A172 (cell line): Measurements from ENCODE around the gene CATSPERB. TPM values are rescaled to one million over a fixed set of nuclear protein-coding genes. Genes with fewer than 3 reads are reported as not detected.

Experiments
- total RNA-seq: library from RNA; depleted of rRNA; stranded (reverse); fragments of >200 nt; shearing (Covaris generic); gene quantifications from 2 replicates; pipeline ENCODE4 v1.2.3, GENCODE V29; 2014; rRNA removed

Gene CATSPERB
- total RNA-seq, 1 experiment from 2014 or later, result not detected

Other genes starting within 250 kb of the CATSPERB start
- gene PPP4R3A, start 221.8 kb downstream of the CATSPERB start, total RNA-seq, result 39.6 and 48.7 TPM in 2 replicates
- gene TC2N, start 135.4 kb upstream of the CATSPERB start, total RNA-seq, result not detected in 2 replicates
- 2.6 and 8.6 TPM in 2 replicates for gene FBLN5, start 215.6 kb upstream of the CATSPERB start, total RNA-seq